GM19395 (cell line): ENCODE measurements around the gene WNK2.

Source experiments
- ATAC-seq: cut with Tn5 transposase; IDR thresholded peaks from one replicate; pipeline ENCODE4 v1.9.1; 2021; ENCODE audit warnings: mild to moderate bottlenecking, moderate library complexity; ENCODE audit not compliant: unreplicated experiment

The WNK2 gene

DNA sequence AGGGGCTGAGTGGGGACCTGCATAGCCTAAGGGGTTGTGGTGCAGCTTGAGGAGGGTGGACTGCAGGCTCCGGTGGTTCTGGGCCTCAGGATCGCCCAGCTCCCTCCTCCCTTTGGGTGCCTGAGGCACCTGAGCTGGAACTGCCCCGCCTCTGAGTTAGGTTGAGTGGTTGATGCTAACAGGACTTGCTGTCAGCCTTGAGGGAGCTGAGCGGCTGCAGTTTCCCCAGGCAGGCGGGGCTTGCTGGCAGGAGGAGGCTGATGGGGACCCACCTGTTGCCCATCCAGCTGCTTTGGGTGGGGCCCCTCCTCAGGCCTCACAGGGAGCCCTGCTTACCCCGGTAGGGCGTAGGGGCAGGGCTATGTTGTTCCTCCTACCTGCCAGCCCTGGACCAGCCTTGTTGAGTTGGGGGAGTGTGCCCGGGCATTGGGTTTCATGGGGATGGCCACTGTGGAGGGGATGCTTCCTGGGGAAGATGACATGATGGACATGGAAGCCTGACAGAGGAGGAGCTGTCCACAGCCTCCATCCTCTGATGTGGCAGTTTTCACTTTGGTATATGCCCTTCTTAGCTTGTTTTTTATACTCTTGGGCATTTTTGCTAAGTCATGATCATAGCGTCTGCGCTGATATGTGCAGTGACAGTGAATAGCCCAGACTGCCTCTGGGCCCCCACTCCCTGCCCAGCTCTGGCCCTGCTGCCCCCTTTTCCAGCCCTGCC is 14.3 kb downstream of the WNK2 start:
- no peak for ATAC-seq

DNA sequence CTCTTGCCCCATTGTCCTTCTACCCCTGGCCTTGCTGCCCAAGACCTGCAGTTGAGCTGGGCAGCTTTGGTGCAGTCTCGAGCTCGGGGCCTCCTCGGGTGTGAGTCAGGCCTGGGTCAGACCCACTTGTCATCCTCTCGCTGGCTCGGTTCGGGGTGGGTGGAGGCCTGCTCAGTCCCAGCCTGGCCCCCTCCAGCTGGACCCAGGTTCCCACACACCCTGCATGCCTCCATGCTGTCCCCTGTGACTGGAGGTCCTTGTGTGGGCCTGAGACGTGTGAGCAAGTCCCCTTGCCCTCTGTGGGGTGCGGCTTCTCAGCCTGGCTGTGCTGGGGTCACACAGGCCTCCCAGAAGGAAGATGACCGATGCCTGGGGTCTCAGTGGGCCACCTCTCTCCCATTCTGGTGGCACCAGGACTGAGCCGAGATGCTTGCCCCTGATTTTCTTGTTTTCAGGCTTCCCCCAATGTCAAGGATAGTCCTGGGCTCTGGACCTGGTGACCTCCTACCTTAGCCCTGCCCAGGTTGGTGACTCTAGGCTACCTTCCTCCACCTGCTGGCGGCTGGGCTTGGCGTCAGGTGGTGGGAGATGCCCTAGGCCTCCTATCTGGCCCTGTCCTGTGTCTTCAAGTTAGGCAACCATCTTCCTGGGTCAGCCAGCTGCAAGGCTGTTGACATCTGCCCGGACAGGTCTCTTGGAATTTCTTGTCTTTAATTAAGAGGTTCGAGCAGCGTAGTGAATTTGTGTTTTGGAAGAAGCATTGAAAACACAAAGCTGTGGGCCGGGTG is 15.1 kb downstream of the WNK2 start:
- no peak for ATAC-seq

- no peak for ATAC-seq
These were observed 16.5 kb downstream of the WNK2 start for GRCh38 chr9:93200449-93200742.

DNA sequence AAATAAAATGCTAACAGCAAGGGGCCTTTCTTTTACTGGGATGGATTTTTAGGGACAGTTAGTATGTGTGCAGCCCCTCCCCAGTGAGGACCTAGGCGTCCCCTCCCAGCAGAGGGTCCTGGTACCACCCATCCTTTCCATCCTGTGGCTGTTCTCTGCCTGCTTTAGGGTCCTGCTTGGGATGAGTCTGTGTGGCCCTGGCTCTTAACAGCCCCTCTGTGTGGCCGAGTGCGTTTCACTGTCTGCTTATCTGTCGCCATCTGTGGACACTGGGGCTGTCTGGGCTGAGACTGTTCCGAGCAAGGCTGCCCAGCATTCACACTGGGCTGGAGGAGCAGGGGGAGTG is 17.0 kb downstream of the WNK2 start:
- ATAC-seq = no peak

DNA sequence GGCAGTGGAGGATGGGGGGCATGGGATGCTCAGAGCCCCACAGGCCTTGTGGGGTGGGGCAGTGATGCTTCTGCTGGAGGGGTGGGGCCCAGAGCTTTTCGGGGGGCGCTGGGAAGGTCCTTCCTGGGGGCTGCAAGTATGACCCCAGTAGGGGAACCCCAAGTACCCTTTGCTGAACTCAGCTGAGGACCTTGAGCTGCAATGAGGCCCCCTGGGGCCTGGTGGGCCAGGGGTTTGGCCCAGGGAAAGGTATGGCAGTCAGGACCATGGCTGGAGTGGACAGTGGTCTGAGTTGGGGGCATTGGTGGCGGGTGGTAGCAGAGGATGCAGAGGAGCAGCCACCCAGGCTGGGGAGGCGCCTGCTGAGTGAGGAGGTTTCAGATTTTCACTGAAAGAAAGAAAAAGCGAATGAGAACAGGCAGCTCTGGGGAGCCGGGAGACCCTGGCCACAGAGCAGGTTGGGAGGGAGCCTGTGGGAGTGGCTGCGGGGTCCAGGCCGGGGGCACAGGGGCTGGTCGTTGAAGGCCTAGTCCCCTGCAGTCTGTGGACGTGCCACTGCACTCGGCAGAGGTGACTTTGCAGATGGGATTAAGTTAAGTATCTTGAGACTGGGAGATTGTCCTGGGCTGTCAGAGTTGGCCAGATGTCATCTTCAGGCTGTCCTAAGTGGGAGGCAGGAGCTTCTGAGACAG is 19.2 kb downstream of the WNK2 start:
- no peak for ATAC-seq

- ATAC-seq = no peak
These were observed 20.0 kb downstream of the WNK2 start for GRCh38 chr9:93203718-93204469.

- no peak for ATAC-seq
These were observed 20.6 kb downstream of the WNK2 start for GRCh38 chr9:93204470-93205043.

DNA sequence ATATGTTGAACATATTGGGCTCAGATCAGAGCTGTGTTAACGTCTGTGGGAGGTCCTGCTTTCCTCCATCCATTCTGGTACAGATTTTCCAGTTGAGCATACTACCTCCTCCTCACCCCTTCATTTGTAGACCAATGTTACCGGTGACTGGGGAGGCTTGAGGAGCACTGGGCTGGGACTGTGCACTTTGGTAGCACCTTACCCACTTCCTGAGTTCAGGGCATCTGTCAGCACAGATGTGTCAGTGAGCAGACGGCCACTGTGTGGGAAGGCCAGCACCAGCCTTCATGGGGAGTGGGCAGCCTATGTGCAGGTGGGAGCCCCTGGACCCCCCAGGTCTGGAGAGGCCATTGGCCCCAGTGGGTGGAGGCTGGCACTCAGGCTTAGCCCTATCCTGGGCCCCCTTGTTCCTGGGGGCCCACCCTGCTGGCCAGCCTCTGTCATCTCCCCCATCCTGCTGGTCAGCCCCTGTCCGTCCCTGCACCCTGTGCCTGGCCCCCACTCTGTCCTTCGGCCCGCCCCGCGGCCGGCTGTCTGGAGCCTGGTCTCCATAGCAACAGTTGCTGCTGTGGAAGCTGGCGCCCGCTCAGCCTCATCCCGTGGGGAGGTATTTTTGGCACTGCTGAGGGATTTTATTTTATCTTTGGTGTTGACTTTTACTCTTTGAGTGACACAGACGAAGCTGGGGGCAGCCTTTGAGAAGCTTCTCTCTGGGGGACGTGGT is 21.3 kb downstream of the WNK2 start:
- no peak for ATAC-seq

DNA sequence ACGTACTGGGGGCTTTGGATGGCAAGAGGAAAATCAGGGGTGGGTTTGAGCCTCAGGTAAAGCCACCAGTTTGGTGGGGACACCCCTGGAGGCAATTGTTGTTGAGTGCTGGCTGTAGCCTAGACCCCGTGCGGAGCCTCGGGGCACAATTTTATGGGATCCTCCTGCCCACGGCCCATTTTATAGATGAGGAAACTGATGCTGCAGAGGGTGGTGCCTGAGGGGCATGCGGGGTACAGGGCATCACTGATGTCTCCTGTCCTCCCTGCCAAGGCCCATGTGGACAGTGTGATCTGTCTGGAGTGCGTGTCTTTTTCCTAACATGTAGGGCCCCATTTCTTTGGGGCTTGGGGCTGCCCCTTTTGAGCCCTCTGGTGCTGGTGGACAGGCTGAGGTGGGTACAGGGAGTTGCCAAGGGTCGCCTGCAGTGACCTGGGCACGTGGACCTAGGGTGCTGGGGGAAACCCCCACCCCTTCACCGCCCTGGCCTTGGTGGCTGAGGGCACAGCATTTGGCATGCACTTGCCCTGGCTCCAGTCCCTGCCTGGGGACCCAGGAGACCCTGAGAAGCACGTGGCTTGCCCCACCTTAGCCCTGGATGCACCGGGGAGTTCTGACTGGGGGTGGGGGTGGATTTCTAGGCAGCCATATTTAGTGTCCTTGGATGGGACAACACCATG is 22.1 kb downstream of the WNK2 start:
- ATAC-seq = no peak

GRCh38 chr9:93206576-93207155 is 22.7 kb downstream of the WNK2 start:
- no peak for ATAC-seq

GRCh38 chr9:93207326-93207814 is 23.4 kb downstream of the WNK2 start:
- ATAC-seq = no peak

- no peak for ATAC-seq
These were observed 24.2 kb downstream of the WNK2 start for GRCh38 chr9:93207860-93208734.

DNA sequence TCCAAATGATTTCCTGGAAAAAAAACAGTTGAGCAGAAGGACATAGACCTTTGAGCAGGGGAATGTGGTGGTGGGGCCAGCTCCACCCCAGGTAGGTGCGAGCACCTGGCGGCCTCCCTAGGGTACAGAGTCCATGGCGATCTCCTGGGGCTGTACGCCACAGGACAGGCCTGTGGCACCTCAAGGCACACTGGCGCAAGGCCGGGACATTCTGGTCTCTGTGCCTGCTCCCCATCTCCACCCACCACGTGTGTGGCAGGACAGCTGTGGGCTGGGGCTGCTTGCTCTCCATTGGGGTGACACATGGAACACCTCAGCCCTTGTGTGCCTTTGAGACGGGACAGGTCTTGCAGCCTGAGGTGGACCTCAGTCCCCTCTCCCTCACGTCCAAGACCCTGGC is 25.2 kb downstream of the WNK2 start:
- no peak for ATAC-seq

DNA sequence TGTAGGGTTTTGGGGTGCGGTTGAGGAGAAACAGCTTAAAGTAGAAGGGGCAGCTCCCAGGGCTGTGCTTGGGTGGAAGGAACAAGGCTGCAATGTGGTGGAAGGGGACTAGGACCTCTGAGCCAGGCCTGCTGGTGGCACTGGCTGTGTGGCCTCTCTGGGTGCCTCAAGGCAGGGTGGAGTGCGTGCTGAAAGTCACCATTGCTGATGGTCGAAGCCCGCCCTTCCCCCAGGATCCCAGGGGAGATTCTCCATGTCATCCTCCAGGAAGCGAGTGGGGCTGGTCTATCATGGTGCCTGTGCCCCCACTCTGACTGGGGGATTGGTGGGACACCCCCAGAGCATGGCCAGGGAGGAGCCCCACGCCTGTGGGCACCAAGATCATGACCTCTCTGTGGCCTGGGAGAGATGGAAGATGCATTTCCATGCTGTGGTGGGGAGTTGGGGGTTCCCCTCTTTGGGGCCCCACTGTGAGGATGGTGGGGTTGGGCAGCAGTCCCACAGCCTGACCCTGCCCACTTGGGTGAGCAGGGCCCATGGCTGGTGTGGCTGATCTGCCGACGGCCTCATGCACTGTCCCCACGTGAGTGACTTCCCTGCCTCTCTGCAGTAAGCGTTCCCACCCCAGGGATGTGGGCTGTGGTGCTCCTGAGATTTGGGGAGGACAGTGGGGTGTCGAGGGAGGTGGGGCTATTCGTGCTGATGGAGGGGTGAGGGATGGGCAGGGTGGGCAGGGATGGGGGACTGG is 25.8 kb downstream of the WNK2 start:
- no peak for ATAC-seq

GRCh38 chr9:93210324-93210973 is 26.5 kb downstream of the WNK2 start:
- no peak for ATAC-seq

GRCh38 chr9:93210974-93211653 is 27.2 kb downstream of the WNK2 start:
- no peak for ATAC-seq

- no peak for ATAC-seq
These were observed 27.7 kb downstream of the WNK2 start for GRCh38 chr9:93211654-93212001.
